ENCODE measurements around the gene ASF1B.

Gene ASF1B

GRCh38 chr19:14111486-14111885 is 24.9 kb downstream of the ASF1B start:
- in situ Hi-C loops (cut with HindIII; ENCODE audit: low sequenced_read_pairs): no loop called here

DNA sequence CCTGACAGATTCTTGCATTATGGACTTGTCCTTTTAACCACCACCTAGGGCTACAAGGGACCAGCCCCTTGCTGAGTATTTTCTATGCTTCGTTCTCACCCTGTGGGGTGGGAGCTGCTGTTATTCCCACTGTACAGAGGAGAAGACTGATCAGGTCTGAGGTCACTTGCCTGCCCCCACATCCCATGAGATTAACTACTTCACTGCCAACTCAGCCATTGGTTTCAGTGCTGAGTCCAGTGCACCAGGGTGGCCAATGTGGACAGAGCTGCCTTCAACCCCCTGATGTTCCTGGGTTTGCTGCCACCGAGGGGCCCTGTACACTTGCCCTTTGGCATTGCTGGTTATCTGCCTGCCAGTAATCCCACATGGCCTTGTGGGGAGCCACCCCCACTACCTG is 25.7 kb downstream of the ASF1B start:
- in situ Hi-C loops (cut with HindIII; ENCODE audit: low sequenced_read_pairs): no loop called here

DNA sequence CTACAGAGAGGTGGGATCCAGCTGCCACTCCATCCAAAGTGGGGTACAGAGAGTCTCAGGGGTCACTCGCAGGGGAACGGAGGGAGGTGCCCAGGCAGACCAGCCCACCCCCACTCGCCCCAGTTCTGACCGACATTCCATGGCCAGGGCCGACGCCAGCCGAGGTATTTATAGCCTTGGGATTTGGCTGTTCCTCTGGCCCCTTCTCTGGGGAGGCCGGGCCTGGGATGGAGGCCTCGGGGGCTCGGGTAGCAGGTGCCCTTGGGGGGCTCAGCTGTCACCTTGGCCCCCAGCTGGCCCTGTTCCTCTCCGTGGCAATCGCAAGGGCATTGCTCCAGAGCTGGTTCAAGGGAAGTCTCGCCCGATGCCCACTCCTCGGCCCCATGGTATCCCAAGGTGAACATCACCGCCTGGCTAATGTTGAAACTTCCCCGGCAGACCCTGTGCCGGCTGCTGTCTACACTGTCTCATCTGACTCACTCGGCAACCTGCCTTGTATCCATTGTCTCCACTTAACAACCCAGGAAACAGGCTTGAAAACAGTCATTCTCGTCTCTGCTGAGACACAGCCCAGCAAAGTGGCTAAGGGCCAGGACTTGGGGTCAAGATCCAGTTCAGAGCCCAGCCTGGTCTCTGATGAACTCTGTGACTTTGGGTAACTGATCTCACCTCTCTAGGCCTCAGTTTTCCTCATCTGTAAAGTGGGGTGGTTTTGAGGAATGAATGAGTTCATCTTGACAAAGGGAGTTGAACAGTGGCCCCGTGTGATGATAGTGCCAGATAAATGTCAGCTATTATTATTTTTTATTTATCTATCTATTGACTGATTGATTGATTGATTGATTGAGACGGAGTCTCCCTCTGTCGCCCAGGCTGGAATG is 28.6 kb downstream of the ASF1B start:
- in situ Hi-C loops (cut with HindIII; ENCODE audit: low sequenced_read_pairs): no loop called here

- in situ Hi-C loops (cut with HindIII; ENCODE audit: low sequenced_read_pairs): no loop called here
Measured at GRCh38 chr19:14106840-14107239, 29.5 kb downstream of the ASF1B start.

DNA sequence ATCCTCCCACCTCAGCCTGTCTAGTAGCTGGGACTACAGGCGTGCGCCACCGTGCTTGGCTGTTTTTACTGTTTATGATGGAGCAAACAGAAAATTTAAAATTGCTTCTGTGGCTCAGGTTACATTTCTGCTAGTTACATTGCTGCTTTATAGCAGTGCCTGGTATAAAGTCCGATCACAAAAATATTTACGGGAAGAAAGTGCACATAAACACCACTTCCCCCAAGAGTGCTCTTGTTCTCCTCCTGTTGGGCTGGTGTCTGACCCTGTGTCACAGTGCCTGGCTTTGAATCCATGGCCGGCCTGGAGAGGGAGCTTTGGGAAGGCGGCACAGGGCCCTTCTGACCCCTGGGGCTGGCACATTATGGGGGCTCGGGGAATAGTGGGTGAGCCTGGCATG is 30.7 kb downstream of the ASF1B start:
- in situ Hi-C loops (cut with HindIII; ENCODE audit: low sequenced_read_pairs): no loop called here

- in situ Hi-C loops (cut with HindIII; ENCODE audit: low sequenced_read_pairs): no loop called here
Measured at GRCh38 chr19:14103310-14103709, 33.1 kb downstream of the ASF1B start.

DNA sequence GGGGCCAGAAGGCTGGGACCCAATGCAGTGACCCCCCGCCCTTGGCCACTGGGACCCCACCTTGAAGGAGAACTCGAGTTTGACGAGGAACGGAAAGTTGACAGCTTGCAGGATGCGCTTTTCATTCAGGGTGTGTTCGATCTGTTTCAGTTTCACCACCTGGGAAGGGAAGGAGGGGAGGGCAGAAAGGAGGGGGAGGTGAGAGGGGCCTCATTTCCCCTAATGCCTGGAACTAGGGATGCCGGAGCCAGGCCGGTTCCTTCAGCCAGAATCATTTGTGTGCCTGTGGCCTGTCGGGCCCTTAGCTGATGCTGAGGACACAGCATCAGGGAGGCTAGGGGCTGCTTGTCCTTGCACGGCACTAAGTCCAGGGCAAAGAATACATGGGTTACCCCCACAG is 33.6 kb downstream of the ASF1B start:
- in situ Hi-C loops (cut with HindIII; ENCODE audit: low sequenced_read_pairs): no loop called here

DNA sequence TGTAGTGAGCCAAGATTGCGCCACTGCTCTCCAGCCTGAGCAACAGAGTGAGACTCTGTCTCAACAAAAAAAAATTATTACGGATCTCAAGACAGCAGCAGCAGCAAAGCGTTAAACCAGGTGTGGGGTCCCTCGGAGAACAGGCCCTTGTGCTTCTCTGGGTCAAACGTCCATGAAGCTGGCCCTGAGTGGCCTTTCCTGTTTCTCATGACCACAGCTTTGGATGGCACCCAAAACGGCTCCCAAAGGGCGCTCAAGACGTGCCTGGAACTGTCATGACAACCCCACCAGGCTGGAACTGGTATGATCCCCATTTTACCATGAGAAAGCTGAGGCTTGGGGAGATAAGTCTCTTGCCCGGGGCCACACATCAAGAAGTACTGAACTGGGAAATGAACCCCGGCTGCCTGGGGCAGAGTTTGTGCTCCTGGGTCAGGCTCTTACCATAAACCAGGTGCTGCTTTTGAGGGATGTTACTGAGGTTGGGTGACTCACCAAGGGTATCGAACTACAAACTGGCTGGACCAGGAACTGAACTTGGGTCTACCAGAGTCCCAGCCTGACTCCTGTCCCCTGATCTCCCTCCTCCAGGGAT is 34.2 kb downstream of the ASF1B start:
- in situ Hi-C loops (cut with HindIII; ENCODE audit: low sequenced_read_pairs): no loop called here

GRCh38 chr19:14101003-14101545 is 35.3 kb downstream of the ASF1B start:
- in situ Hi-C loops (cut with HindIII; ENCODE audit: low sequenced_read_pairs): no loop called here

- in situ Hi-C loops (cut with HindIII; ENCODE audit: low sequenced_read_pairs): loop anchor here (25.0 kb wide), 1 partner anchor 210 kb away; the partner anchor contains the start of gene NANOS3
Measured at GRCh38 chr19:14097532-14098151, 38.7 kb downstream of the ASF1B start.

GRCh38 chr19:14096272-14096992 is 40.0 kb downstream of the ASF1B start:
- in situ Hi-C loops (cut with HindIII; ENCODE audit: low sequenced_read_pairs): loop anchor here (25.0 kb wide), 1 partner anchor 209 kb away; the partner anchor contains the start of gene NANOS3

DNA sequence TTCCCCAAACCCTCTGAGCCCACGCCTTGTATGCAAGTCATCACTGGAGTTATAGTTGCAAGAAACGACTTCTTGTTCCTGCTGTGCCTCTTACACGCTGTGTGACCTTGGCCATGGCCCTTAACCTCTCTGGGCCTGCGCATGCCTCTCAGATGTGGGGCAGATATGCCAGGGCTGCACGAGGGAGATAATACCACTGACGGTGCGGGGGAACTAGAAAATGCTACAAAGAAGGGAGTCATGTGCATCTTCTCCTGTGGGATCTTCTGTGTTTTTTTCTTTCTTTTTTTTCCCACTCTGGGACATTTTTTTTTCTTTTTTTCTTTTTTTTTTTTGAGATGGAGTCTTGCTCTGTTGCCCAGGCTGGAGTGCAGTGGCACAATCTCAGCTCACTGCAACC is 41.5 kb downstream of the ASF1B start:
- in situ Hi-C loops (cut with HindIII; ENCODE audit: low sequenced_read_pairs): loop anchor here (25.0 kb wide), 1 partner anchor 208 kb away; the partner anchor contains the start of gene NANOS3

DNA sequence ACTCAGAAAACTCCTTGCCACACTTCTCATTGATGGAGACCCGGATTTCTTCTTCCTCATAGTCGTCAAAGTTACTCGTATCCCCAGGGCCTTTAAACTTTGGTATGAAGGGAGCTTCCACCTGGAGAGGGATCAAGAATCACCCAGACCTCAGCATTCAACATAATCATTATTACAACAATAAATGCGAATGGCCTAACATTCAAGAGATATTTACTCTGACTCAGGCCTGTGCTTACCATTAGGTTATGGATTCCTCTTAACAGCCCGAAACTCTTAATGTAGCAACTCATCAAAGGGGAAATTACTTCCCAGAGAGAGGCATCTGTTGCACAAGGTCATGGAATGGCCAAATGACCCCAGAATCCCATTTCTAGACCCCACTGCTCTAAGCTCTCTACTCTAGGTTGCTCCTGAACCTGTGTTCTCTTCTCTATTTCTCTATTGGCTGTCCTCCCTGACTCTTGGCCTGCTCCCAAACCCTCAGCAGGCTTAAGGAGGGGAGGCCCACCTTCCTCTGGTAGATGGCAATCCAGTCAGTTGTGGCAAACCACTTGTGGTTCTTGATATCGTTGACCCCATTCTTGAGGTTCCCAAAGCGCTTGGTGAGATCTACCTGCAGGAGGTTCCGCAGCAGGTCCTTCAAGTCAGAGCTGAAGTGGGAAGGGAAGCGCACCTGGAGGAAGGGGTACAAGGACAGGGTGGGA is 43.1 kb downstream of the ASF1B start:
- in situ Hi-C loops (cut with HindIII; ENCODE audit: low sequenced_read_pairs): loop anchor here (25.0 kb wide), 1 partner anchor 206 kb away; the partner anchor contains the start of gene NANOS3

- in situ Hi-C loops (cut with HindIII; ENCODE audit: low sequenced_read_pairs): loop anchor here (25.0 kb wide), 1 partner anchor 205 kb away; the partner anchor contains the start of gene NANOS3
Measured at GRCh38 chr19:14091813-14092462, 44.5 kb downstream of the ASF1B start.

- in situ Hi-C loops (cut with HindIII; ENCODE audit: low sequenced_read_pairs): loop anchor here (25.0 kb wide), 1 partner anchor 204 kb away; the partner anchor contains the start of gene NANOS3
Measured at GRCh38 chr19:14091081-14091812, 45.1 kb downstream of the ASF1B start.

- in situ Hi-C loops (cut with HindIII; ENCODE audit: low sequenced_read_pairs): loop anchor here (25.0 kb wide), 1 partner anchor 203 kb away; the partner anchor contains the start of gene NANOS3
Measured at GRCh38 chr19:14090509-14091080, 45.8 kb downstream of the ASF1B start, which contains the start of gene SAMD1. Gene SAMD1 (minus strand): TSS chr19:14090751.

DNA sequence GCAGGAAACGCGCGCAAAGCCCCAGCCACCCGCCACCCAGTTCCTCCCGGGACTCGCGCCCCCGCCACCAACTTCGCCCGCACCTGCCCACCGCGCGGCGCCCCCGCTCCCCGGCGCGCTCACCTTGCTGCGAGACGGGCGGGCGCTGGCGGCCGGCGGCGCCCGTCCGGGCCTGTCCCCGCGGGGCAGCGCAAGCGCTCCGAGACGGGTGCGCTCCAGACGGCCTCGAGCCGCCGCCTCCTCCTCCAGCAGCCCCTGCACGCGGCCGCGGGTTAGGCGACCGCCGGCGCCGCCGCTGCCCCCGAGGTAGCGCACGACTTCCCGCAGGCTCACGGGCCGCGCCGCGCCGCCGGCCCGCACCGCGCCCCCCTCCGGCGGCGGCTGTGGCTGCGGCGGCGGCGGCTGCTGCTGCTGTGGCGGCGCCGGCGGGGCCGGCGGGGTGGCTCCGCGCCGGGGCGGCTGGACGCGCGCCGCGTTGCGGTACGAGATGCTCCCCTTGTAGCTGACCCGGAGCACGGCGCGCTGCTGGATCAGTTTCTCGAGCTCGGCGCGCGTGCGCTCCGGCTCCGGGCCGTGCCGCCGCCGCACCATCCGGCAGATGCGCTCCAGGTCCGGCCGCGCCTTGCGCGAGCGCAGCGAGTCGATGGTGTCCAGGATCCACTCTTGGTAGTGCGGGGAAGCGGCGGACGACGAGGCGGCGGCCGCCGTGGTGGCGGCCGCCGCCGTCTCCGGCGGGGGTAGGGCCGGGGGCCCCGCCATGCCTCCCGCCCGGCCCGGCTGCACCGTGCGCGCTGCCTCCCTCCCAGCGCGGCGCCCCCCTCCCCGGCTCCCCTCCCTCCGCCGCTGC is 46.5 kb downstream of the ASF1B start:
- in situ Hi-C loops (cut with HindIII; ENCODE audit: low sequenced_read_pairs): loop anchor here (25.0 kb wide), 1 partner anchor 203 kb away; the partner anchor contains the start of gene NANOS3

Data from DLD1 (cell line).